ENCODE data around the gene MED27.

- TF ChIP-seq CTCF (IDR thresholded peaks at IDR 0.05; ENCODE audit: poor library complexity), result no peak
- TF ChIP-seq EZH2 (IDR thresholded peaks at IDR 0.05; ENCODE audit: borderline replicate concordance), result no peak
- no peak for TF ChIP-seq EZH2phosphoT487 (IDR thresholded peaks at IDR 0.05; ENCODE audit: low read depth, severe bottlenecking, unreplicated experiment)
Observed at GRCh38 chr9:132079391-132080091, at the start of gene MED27.

All from hepatocyte (in vitro differentiated cells).